Measurements from ENCODE around the gene ZBTB16. TPM values are rescaled to one million over a fixed set of nuclear protein-coding genes. Genes with fewer than 3 reads are reported as not detected.

The ZBTB16 gene
- total and polyA plus RNA-seq, 2 of the 4 experiments (the other 2 are of a cell fraction): not detected

DNA sequence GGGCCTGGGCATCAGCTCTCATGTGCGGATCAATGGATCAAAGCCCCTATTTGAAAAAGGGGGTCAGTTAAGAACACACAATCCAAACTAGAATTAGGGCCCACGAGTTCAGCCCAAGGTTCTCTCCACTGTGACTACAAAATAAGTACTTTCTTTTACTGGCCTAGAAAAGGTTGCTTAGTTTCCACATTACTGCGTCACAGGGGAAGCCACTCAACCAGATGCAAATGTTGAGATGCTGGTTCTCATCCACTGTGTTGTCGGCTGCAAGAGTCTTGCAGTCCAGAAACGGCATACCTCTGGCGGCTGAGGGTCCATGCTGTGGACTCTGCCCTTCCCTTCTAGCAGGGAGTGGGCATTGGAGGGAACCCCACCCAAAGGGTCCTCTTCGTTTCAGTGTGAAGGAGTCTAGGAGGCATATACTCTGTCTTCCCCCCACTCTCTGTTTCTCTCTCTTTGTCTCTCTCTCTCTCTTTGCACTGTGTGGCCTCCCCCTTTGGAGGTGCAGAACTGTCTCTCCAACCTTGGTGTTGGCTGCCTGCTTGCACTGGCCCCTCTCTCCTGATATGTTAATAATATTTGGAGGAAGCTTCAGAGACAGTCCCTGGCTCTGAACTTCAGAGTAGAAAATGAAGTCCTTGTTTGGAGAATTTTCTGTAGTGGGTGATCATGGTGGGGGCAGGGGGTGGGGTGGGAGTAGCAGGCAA lies 137.6 kb downstream of the ZBTB16 start:
- Histone ChIP-seq H4K5ac (ENCODE audit: low read depth, low read length) (no peak overlapping the region), H3K14ac (replicated peaks; ENCODE audit: low read depth, low read length) (no peak overlapping the region), H2BK120ac (ENCODE audit: low read depth, low read length) (no peak overlapping the region), H2BK20ac (ENCODE audit: low read depth, low read length) (no peak overlapping the region), H3K79me1 (ENCODE audit: low read depth in 1 of 2, low read length in 2 of 2) (no peaks in the 10 kb centered on the region), H3K18ac (ENCODE audit: low read depth, low read length) (no peak overlapping the region; the same call in 1 of the 2 replicates), H3K9me3 (ENCODE audit: control insufficient read depth, insufficient read depth, low read length) (peaks cover under 1% of the 10 kb centered on the region; the same call in 1 of the 2 replicates), H3K23ac (ENCODE audit: low read depth, low read length) (no peak overlapping the region), H3K4ac (ENCODE audit: low read depth, low read length) (no peak overlapping the region), H2BK15ac (ENCODE audit: low read depth, low read length) (no peak overlapping the region), H3K9me1 (ENCODE audit: insufficient read depth, low read length) (0 out of 2 replicates have a peak, but pooled peaks cover 3% of the 10 kb centered on the region), H2AFZ (replicated peaks; ENCODE audit: low read length, poor library complexity) (no peak overlapping the region), H3K27ac (ENCODE audit: insufficient read depth, low read length) (no peak overlapping the region), H3K4me2 (ENCODE audit: low read depth, low read length) (no peak overlapping the region), H3K4me1 (ENCODE audit: control insufficient read depth, insufficient read depth, low read length) (peaks cover 7% of the 10 kb centered on the region; the same call in 1 of the 2 replicates), H2BK5ac (ENCODE audit: low read depth, low read length, poor library complexity, severe bottlenecking) (no peak overlapping the region), H3K56ac (ENCODE audit: extremely low read depth, insufficient read depth, low read length) (no peak overlapping the region), H3K36me3 (ENCODE audit: control insufficient read depth, insufficient read depth, low read length) (no peaks in the 10 kb centered on the region), H3K4me3 (ENCODE audit: insufficient read depth, low read depth, low read length) (no peak overlapping the region), H4K91ac (ENCODE audit: insufficient read depth, low read depth, low read length) (no peak overlapping the region), H3K9ac (ENCODE audit: low read depth, low read length) (no peak overlapping the region), H2AK9ac (replicated peaks; ENCODE audit: low read depth, low read length, poor library complexity) (no peak overlapping the region), H4K8ac (ENCODE audit: low read depth in 2 of 2, low read length in 2 of 2) (no peak overlapping the region), H3K27me3 (ENCODE audit: control insufficient read depth, insufficient read depth, low read length) (peaks cover 15% of the 10 kb centered on the region; the same call in 1 of the 2 replicates), H4K20me1 (ENCODE audit: insufficient read depth, low read length) (no peaks in the 10 kb centered on the region), H2AK5ac (ENCODE audit: low read depth, low read length) (no peak overlapping the region)
- dilution Hi-C loops (cut with HindIII; ENCODE audit: low sequenced_read_pairs, unreplicated experiment): no loop called here
- WGBS, 2 experiments (ENCODE audit: extremely low coverage in 2 of 2, insufficient read length in 1 of 2): 100% methylated on average over 1 of the region's 7 CpGs; no CpG with 5 or more reads in 1 of the 2 experiments
- ATAC-seq (ENCODE audit: low read depth) (no peak), DNase-seq (no peak)
- intact Hi-C loops (cut with micrococcal nuclease): no loop called here
- no TSS peak for BruUV-seq (replicated peaks)
- ChIA-PET POLR2A (ENCODE audit: unreplicated experiment) (interaction anchor here (0.7 kb wide), 1 partner anchor 9 kb away, joined by 4 read pairs; no protein-coding TSS in a partner anchor), CTCF (no interaction called here)
- in situ Hi-C loops (cut with MboI; ENCODE audit: low sequenced_read_pairs): no loop called here
- no peak for TF ChIP-seq CHD1 (IDR thresholded peaks at IDR 0.05; ENCODE audit: low read depth, low read length)
- TF ChIP-seq NFE2L2 (IDR thresholded peaks at IDR 0.05; ENCODE audit: low read depth, low read length): no peak
- no peak for TF ChIP-seq RAD21 (IDR thresholded peaks at IDR 0.05; ENCODE audit: low read length)
- no peak for TF ChIP-seq SMC3 (IDR thresholded peaks at IDR 0.05; ENCODE audit: low read depth, low read length)
- no peak for TF ChIP-seq RFX5 (IDR thresholded peaks at IDR 0.05; ENCODE audit: low read depth, low read length)
- no peak for TF ChIP-seq FOS (IDR thresholded peaks at IDR 0.05; ENCODE audit: low read depth, low read length)
- TF ChIP-seq CEBPB (IDR thresholded peaks at IDR 0.05; ENCODE audit: low read depth, low read length): no peak
- no peak for TF ChIP-seq ELK1 (IDR thresholded peaks at IDR 0.05; ENCODE audit: borderline replicate concordance, low read depth, low read length)
- TF ChIP-seq, protein P1, sequence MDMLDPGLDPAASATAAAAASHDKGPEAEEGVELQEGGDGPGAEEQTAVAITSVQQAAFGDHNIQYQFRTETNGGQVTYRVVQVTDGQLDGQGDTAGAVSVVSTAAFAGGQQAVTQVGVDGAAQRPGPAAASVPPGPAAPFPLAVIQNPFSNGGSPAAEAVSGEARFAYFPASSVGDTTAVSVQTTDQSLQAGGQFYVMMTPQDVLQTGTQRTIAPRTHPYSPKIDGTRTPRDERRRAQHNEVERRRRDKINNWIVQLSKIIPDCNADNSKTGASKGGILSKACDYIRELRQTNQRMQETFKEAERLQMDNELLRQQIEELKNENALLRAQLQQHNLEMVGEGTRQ (IDR thresholded peaks at IDR 0.05; ENCODE audit: low read depth, low read length): no peak
- TF ChIP-seq MAFK (IDR thresholded peaks at IDR 0.05; ENCODE audit: low read depth, low read length): no peak
- TF ChIP-seq CTCF (conservative IDR thresholded peaks at IDR 0.05; ENCODE audit: low read depth, low read length): no peak
- TF ChIP-seq POLR2A (IDR thresholded peaks at IDR 0.05; ENCODE audit: low read depth, low read length): no peak
- TF ChIP-seq BHLHE40 (IDR thresholded peaks at IDR 0.05; ENCODE audit: low read depth, low read length): no peak
- TF ChIP-seq MAZ (IDR thresholded peaks at IDR 0.05; ENCODE audit: borderline replicate concordance, low read depth, low read length): no peak
- TF ChIP-seq MXI1 (IDR thresholded peaks at IDR 0.05; ENCODE audit: borderline replicate concordance, low read depth, low read length): no peak

Data from IMR-90 (cell line).